HG03469 (cell line): ENCODE results near the gene IL1RL2.

Source experiments
- ATAC-seq: cut with Tn5 transposase; IDR thresholded peaks from one replicate; pipeline ENCODE4 v1.9.1; 2021; ENCODE audit warnings: mild to moderate bottlenecking, moderate library complexity, moderate number of reproducible peaks; ENCODE audit not compliant: unreplicated experiment

IL1RL2 gene

GRCh38 chr2:102186791-102187495, at the start of gene IL1RL2:
IL1RL2 (plus strand) TSS chr2:102187023; CDS start chr2:102187868, 845 bp downstream.
- ATAC-seq = no peak

- ATAC-seq = no peak
Observed at GRCh38 chr2:102137138-102137537, 49.7 kb upstream of the IL1RL2 start.

- no peak for ATAC-seq
Observed at GRCh38 chr2:102138331-102138730, 48.5 kb upstream of the IL1RL2 start.

- no peak for ATAC-seq
Observed at GRCh38 chr2:102139851-102140250, 47.0 kb upstream of the IL1RL2 start.

- no peak for ATAC-seq
Observed at GRCh38 chr2:102140377-102140776, 46.4 kb upstream of the IL1RL2 start.

GRCh38 chr2:102141011-102141943, 45.5 kb upstream of the IL1RL2 start:
- no peak for ATAC-seq

- ATAC-seq = no peak
Observed at GRCh38 chr2:102141970-102142828, 44.6 kb upstream of the IL1RL2 start, which contains the start of gene IL1R1. IL1R1 (plus strand) TSS chr2:102142746; CDS start chr2:102157725, 14,979 bp downstream.

GRCh38 chr2:102142829-102143449, 43.9 kb upstream of the IL1RL2 start:
- ATAC-seq = no peak

- ATAC-seq = no peak
Observed at GRCh38 chr2:102143450-102143985, 43.3 kb upstream of the IL1RL2 start.

- no peak for ATAC-seq
Observed at GRCh38 chr2:102144128-102144527, 42.7 kb upstream of the IL1RL2 start.

- no peak for ATAC-seq
Observed at GRCh38 chr2:102145107-102145506, 41.7 kb upstream of the IL1RL2 start.

GRCh38 chr2:102145934-102146333, 40.9 kb upstream of the IL1RL2 start:
- no peak for ATAC-seq

- ATAC-seq = no peak
Observed at GRCh38 chr2:102147935-102148334, 38.9 kb upstream of the IL1RL2 start.

GRCh38 chr2:102149243-102149642, 37.6 kb upstream of the IL1RL2 start:
- no peak for ATAC-seq

- ATAC-seq = no peak
Observed at GRCh38 chr2:102149644-102150455, 37.0 kb upstream of the IL1RL2 start.

- ATAC-seq = no peak
Observed at GRCh38 chr2:102154364-102154763, 32.5 kb upstream of the IL1RL2 start.

GRCh38 chr2:102154946-102155702, 31.7 kb upstream of the IL1RL2 start:
- no peak for ATAC-seq

- no peak for ATAC-seq
Observed at GRCh38 chr2:102155703-102156515, 30.9 kb upstream of the IL1RL2 start.
